Neutrophil (primary cell): ENCODE data around the gene GRIP1.

Experiments
- H3K27ac ChIP-seq: fragments of 200-600 bp; sonication (generic); 2 replicates; pipeline ENCODE4 v1.5.1; 2016; ENCODE audit warnings: mild to moderate bottlenecking, moderate library complexity
- H3K27me3 ChIP-seq: fragments of 200-600 bp; sonication (generic); 2 replicates; pipeline ENCODE4 v1.6.0; 2016; ENCODE audit warnings: mild to moderate bottlenecking
- H3K36me3 ChIP-seq: fragments of 200-600 bp; sonication (generic); 2 replicates; pipeline ENCODE4 v1.5.1; 2017
- H3K4me1 ChIP-seq, 2 experiments: fragments of 200-600 bp in 1 of 2; sonication (generic) in 1 of 2; 1 replicate in 1 of 2; 2 replicates in 1 of 2; pipeline versions ENCODE4 v1.5.1 to v1.6.1; 2013 to 2016; ENCODE audit warnings: low read depth in 1 of 2, low read length in 1 of 2, mild to moderate bottlenecking in 1 of 2, moderate library complexity in 1 of 2; ENCODE audit not compliant: control insufficient read depth in 1 of 2, insufficient read depth in 1 of 2
- H3K4me3 ChIP-seq, 2 experiments: fragments of 200-600 bp in 1 of 2; sonication (generic) in 1 of 2; 1 replicate in 1 of 2; 2 replicates in 1 of 2; pipeline ENCODE4 v1.5.1; 2013 to 2016; ENCODE audit warnings: low read depth in 1 of 2, low read length in 1 of 2, mild to moderate bottlenecking in 1 of 2, moderate library complexity in 1 of 2
- H3K9me3 ChIP-seq: fragments of 200-600 bp; sonication (generic); 2 replicates; pipeline ENCODE4 v1.5.1; 2016
- TF ChIP-seq, protein P1 (sequence below): fragments of 200-600 bp; sonication (generic); IDR thresholded peaks from 2 replicates; pipeline ENCODE4 v1.5.1; 2016; ENCODE audit warnings: antibody characterized with exemption

The GRIP1 gene

GRCh38 chr12:66320996-66321395 lies 357.9 kb downstream of the GRIP1 start:
- no peaks in the 10 kb centered on the region for H3K4me1 ChIP-seq
- H3K36me3 ChIP-seq = peaks cover 26% of the 10 kb centered on the region
- H3K27ac ChIP-seq = no peak overlapping the region
- no peaks in the 10 kb centered on the region for H3K9me3 ChIP-seq
- TF ChIP-seq, protein P1, sequence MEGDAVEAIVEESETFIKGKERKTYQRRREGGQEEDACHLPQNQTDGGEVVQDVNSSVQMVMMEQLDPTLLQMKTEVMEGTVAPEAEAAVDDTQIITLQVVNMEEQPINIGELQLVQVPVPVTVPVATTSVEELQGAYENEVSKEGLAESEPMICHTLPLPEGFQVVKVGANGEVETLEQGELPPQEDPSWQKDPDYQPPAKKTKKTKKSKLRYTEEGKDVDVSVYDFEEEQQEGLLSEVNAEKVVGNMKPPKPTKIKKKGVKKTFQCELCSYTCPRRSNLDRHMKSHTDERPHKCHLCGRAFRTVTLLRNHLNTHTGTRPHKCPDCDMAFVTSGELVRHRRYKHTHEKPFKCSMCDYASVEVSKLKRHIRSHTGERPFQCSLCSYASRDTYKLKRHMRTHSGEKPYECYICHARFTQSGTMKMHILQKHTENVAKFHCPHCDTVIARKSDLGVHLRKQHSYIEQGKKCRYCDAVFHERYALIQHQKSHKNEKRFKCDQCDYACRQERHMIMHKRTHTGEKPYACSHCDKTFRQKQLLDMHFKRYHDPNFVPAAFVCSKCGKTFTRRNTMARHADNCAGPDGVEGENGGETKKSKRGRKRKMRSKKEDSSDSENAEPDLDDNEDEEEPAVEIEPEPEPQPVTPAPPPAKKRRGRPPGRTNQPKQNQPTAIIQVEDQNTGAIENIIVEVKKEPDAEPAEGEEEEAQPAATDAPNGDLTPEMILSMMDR = no peak
- H3K27me3 ChIP-seq = no peaks in the 10 kb centered on the region
- H3K4me3 ChIP-seq = no peak overlapping the region

GRCh38 chr12:66319266-66319954 lies 359.5 kb downstream of the GRIP1 start:
- Histone ChIP-seq H3K27me3 (no peaks in the 10 kb centered on the region), H3K9me3 (no peaks in the 10 kb centered on the region), H3K4me3 (no peak overlapping the region), H3K4me1 (no peaks in the 10 kb centered on the region), H3K27ac (no peak overlapping the region), H3K36me3 (peaks cover 25% of the 10 kb centered on the region)
- TF ChIP-seq, protein P1 = no peak

DNA sequence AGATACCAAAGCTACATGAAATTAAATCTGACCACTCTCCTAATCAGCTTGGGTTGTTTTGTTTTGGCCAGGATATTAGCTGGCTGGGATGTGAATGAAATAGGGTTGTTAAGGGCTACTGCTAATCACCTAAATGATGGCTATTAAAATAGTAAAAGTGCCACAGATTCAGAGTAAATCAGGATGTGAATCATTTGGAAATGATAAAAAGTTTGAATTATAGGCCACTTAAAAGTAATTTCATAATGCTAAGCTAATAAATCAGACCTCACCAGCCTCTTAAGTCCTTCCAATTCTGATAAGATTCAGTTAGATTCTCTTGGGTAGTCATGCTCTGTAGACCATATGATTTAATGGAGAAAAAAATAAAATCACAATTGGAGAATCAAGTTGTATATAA lies 364.6 kb downstream of the GRIP1 start:
- Histone ChIP-seq H3K9me3 (no peaks in the 10 kb centered on the region), H3K4me3 (no peak overlapping the region), H3K27me3 (no peaks in the 10 kb centered on the region), H3K36me3 (peaks cover 24% of the 10 kb centered on the region), H3K4me1 (no peaks in the 10 kb centered on the region), H3K27ac (no peak overlapping the region)
- TF ChIP-seq, protein P1 = no peak

DNA sequence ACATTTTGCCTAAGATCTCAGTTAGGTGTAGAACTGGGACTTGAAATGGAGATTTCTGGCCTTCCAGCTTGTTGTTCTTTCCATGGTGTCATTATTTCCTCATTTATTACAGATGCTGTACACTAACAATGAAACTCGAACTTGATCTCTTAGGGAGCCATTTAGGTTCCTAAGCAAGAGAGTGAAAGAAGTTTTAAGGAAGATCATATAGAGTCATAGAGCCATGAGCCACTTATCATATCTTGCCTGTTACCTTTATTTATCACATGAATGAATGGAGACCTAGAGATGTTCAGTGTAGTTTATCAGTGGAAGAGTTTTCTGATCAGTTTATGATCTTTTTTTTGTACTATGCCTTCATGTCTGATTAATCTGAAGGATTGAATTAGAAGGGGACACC lies 366.7 kb downstream of the GRIP1 start:
- H3K9me3 ChIP-seq = no peaks in the 10 kb centered on the region
- peaks cover 21% of the 10 kb centered on the region for H3K36me3 ChIP-seq
- no peak overlapping the region for H3K27ac ChIP-seq
- H3K27me3 ChIP-seq = no peaks in the 10 kb centered on the region
- H3K4me3 ChIP-seq = no peak overlapping the region
- TF ChIP-seq, protein P1 = no peak
- H3K4me1 ChIP-seq = no peaks in the 10 kb centered on the region

GRCh38 chr12:66309606-66310005 lies 369.3 kb downstream of the GRIP1 start:
- Histone ChIP-seq H3K4me1 (peaks cover 0 to under 1% of the 10 kb centered on the region in 2 experiments), H3K27me3 (no peaks in the 10 kb centered on the region), H3K36me3 (peaks cover 15% of the 10 kb centered on the region), H3K4me3 (no peak overlapping the region), H3K27ac (no peak overlapping the region), H3K9me3 (no peaks in the 10 kb centered on the region)
- TF ChIP-seq, protein P1 = no peak
